OCI-LY7 (cell line): Measurements from ENCODE around the gene TBX21. TPM values are rescaled to one million over a fixed set of nuclear protein-coding genes. Genes with fewer than 3 reads are reported as not detected.

Experiments used
- BruUV-seq: library from RNA; stranded (reverse); fragments of 400-500 nt; replicated peaks from 2 replicates; lab custom pipeline; 2021; lab: Mats Ljungman, UMichigan
- CTCF ChIA-PET: fragments of 300-600 bp; sonication (Branson Sonifier 250); formaldehyde crosslinking; loops from one replicate; lab custom pipeline; 2022; ENCODE audit warnings: antibody characterized with exemption; ENCODE audit not compliant: unreplicated experiment; lab: Charles Lee
- POLR2A ChIA-PET: fragments of 300-600 bp; sonication (Branson Sonifier 250); formaldehyde crosslinking; loops from one replicate; lab custom pipeline; 2022; ENCODE audit warnings: antibody characterized with exemption; lab: Charles Lee
- DNase-seq: peaks from one replicate; pipeline ENCODE4 v3.0.0-alpha.2; 2015; ENCODE audit warnings: low spot score
- H2AFZ ChIP-seq: fragments of 200-600 bp; sonication (generic), shearing (Covaris generic); 2 replicates; pipeline ENCODE4 v1.6.1; 2014; ENCODE audit warnings: mild to moderate bottlenecking, antibody characterized with exemption, low read length, moderate library complexity
- H3K27ac ChIP-seq: fragments of 200-600 bp; sonication (generic); 2 replicates; pipeline ENCODE4 v1.5.1; 2014; ENCODE audit warnings: mixed run types, low read depth, mild to moderate bottlenecking, moderate library complexity, low read length, inconsistent platforms; ENCODE audit not compliant: poor library complexity, severe bottlenecking
- H3K36me3 ChIP-seq: fragments of 200-600 bp; sonication (generic); 2 replicates; pipeline ENCODE4 v1.6.1; 2014; ENCODE audit warnings: mild to moderate bottlenecking, antibody characterized with exemption, low read length, moderate library complexity, mixed read lengths; ENCODE audit not compliant: insufficient read depth
- H3K4me1 ChIP-seq: fragments of 200-600 bp; sonication (generic); 2 replicates; pipeline ENCODE4 v1.5.1; 2014; ENCODE audit warnings: mild to moderate bottlenecking, low read length; ENCODE audit not compliant: insufficient read depth, poor library complexity, severe bottlenecking
- H3K4me2 ChIP-seq: fragments of 200-600 bp; sonication (generic); 2 replicates; pipeline ENCODE4 v1.6.1; 2014; ENCODE audit warnings: mild to moderate bottlenecking, low read length
- H3K4me3 ChIP-seq: fragments of 200-600 bp; sonication (generic); 2 replicates; pipeline ENCODE4 v1.5.1; 2014; ENCODE audit warnings: mild to moderate bottlenecking, low read depth, low read length; ENCODE audit not compliant: poor library complexity, severe bottlenecking
- H3K79me2 ChIP-seq: fragments of 200-600 bp; sonication (generic); 2 replicates; pipeline ENCODE4 v1.6.1; 2016; ENCODE audit warnings: low read depth, mild to moderate bottlenecking, low read length, moderate library complexity, mixed read lengths; ENCODE audit not compliant: insufficient read depth
- H3K9me2 ChIP-seq: fragments of 200-600 bp; sonication (generic); 2 replicates; pipeline ENCODE4 v1.6.1; 2016; ENCODE audit warnings: mild to moderate bottlenecking, low read length, mixed read lengths; ENCODE audit not compliant: insufficient read depth
- H3K9me3 ChIP-seq: fragments of 200-600 bp; sonication (generic); 2 replicates; pipeline ENCODE4 v1.6.1; 2014; ENCODE audit warnings: mild to moderate bottlenecking, mixed run types, low read length, mixed read lengths
- H4K20me1 ChIP-seq: fragments of 200-600 bp; sonication (generic); 2 replicates; pipeline ENCODE4 v1.6.1; 2014; ENCODE audit warnings: mild to moderate bottlenecking, antibody characterized with exemption, low read length, moderate library complexity, mixed read lengths; ENCODE audit not compliant: insufficient read depth
- EZH2phosphoT487 ChIP-seq: fragments of 200-600 bp; sonication (generic); IDR thresholded peaks from 2 replicates; pipeline ENCODE4 v1.6.1; 2018; ENCODE audit warnings: low read depth, borderline replicate concordance, mild to moderate bottlenecking, mixed run types, antibody characterized with exemption, low read length, moderate library complexity, mixed read lengths
- intact Hi-C: fragments of 100-400 bp; cut with micrococcal nuclease; formaldehyde crosslinking; loops from one replicate; pipeline ENCODE4 v1.10.0; 2022; ENCODE audit not compliant: unreplicated experiment
- total RNA-seq, 2 experiments: library from RNA; depleted of rRNA in 1 of 2; stranded (reverse); fragments of >200 nt in 1 of 2; shearing (Covaris generic) in 1 of 2; gene quantifications; 2 replicates each; pipeline ENCODE4 v1.2.3, GENCODE V29; 2014 to 2022
- TF ChIP-seq, protein P1 (sequence below): fragments of 200-600 bp; sonication (generic); conservative IDR thresholded peaks from 2 replicates; pipeline ENCODE4 v1.5.1; 2014; ENCODE audit warnings: mild to moderate bottlenecking, antibody characterized with exemption, low read length, moderate library complexity, mixed read lengths

Gene TBX21
- total RNA-seq, 2 experiments from 2014 or later: not detected

DNA sequence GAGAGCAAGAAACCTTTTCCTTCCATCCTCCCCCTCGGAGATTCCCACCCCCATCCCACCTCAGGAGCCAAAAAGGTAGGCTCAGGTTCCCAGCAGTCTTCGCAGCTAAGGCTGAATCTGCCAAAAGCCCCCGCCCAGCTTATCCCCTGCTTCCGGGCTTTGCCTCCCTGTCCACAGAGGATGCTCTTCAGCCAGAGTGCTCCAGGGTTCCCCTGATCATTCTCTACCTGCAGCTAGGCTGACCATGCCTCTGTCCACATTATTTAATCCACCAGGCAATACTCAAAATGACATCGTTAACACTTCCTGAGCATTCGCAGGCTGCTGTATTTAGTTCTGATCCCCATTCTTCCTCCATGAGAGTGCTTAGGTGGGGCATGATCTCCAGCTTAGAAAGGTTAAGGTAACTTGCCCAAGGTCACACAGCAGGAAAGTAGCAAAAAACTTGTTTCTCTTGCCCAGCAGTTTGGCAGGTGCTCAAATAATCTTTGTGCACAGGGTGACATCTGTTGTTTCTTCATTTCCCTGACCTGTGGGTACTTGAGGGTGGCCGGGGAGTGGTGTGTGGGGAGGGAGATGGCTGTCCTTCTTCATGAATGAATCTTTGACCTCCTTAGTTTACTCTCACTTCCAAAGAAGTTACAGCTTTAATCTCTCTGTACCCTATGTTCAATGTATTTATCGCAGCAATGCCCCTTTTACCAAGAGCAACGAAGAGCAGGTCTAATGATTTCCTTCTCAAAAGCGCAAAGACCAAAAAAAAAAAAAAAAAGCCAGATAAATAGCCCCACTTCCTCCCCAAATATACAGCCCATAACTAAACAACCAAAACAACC is 39.9 kb upstream of the TBX21 start:
- H3K4me1 ChIP-seq: peaks cover 31% of the 10 kb centered on the region
- ChIA-PET CTCF (interaction anchor here (0.6 to 1.0 kb wide), 2 partner anchors 29 to 402 kb away, joined by 3 read pairs; no protein-coding TSS in a partner anchor), POLR2A (interaction anchor here (0.5 to 3.0 kb wide), 10 partner anchors 9 to 191 kb away, joined by 3 to 15 read pairs (median 4); partner anchors contain the start of genes KPNB1 and OSBPL7)
- H3K4me3 ChIP-seq: peak overlapping the region; percentile 72
- intact Hi-C loops: no loop called here
- peaks cover 5% of the 10 kb centered on the region; the same call in 1 of the 2 replicates for H3K79me2 ChIP-seq
- no peaks in the 10 kb centered on the region for H3K9me3 ChIP-seq
- DNase-seq: peak; percentile 45
- H3K4me2 ChIP-seq: peak overlapping the region; percentile 79
- peak overlapping the region; percentile 9; the same call in 1 of the 2 replicates for H2AFZ ChIP-seq
- BruUV-seq: TSS peak; percentile 97
- TF ChIP-seq EZH2phosphoT487: no peak
- TF ChIP-seq, protein P1, sequence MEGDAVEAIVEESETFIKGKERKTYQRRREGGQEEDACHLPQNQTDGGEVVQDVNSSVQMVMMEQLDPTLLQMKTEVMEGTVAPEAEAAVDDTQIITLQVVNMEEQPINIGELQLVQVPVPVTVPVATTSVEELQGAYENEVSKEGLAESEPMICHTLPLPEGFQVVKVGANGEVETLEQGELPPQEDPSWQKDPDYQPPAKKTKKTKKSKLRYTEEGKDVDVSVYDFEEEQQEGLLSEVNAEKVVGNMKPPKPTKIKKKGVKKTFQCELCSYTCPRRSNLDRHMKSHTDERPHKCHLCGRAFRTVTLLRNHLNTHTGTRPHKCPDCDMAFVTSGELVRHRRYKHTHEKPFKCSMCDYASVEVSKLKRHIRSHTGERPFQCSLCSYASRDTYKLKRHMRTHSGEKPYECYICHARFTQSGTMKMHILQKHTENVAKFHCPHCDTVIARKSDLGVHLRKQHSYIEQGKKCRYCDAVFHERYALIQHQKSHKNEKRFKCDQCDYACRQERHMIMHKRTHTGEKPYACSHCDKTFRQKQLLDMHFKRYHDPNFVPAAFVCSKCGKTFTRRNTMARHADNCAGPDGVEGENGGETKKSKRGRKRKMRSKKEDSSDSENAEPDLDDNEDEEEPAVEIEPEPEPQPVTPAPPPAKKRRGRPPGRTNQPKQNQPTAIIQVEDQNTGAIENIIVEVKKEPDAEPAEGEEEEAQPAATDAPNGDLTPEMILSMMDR: no peak; the same call in 1 of the 2 replicates
- peak overlapping the region; percentile 73 for H3K27ac ChIP-seq
- no peaks in the 10 kb centered on the region for H4K20me1 ChIP-seq
- H3K36me3 ChIP-seq: no peaks in the 10 kb centered on the region
- H3K9me2 ChIP-seq: no peaks in the 10 kb centered on the region

DNA sequence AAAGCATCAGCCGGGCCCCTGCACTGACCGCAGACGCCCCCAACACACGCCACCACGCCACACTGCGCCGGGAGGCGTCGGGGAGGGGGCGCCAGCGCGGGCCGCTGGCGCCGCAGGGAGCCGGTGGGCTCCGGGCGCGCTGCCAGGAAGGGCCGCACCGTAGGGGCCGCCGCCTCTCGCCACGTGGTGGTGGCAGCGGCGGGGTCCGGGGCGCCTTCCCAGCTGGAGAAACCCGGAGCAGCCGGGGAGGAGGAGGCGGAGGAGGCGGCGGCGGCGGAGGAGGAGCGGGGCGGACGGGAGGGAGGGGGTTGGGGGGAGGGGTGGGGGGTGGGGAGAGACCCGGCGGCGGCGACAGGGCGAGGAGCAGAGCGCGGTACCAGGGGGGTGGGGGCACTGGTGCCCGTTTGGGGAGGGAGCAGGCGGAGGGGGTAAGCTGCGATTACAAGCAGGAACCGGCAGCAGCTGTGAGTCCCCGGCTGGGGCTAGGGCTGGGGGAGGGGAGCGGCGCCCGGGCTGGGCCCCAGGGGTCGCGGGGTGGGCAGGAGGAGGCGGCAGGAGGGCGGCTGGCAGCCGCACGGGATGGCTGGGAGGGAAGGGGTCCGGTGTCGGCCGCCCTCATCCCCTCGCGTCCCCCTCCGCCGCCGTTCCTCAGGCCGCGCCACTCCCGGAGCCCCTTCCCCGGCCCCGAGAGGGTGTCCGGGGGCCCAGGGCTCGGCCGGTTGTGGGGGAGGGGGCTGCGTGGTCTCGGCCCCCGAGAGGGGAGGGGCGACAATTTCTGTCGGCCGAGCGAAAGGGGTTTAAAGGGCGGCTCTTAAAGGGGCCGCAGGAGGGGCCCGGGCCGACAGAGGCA is 39.1 kb upstream of the TBX21 start, which contains the start of gene TBKBP1:
Gene TBKBP1 (plus strand): TSS at position 431 of the 850 bp plus-strand sequence. CDS start 1,952 bp downstream, outside the sequence.
- Histone ChIP-seq H3K4me1 (peaks cover 31% of the 10 kb centered on the region), H3K27ac (peak within 1 kb of the TSS; percentile 73), H3K36me3 (0 out of 2 replicates have a peak, but pooled peaks cover 1% of the 10 kb centered on the region), H2AFZ (peak within 1 kb of the TSS; percentile 53), H3K79me2 (peaks cover 5% of the 10 kb centered on the region; the same call in 1 of the 2 replicates), H3K9me3 (no peaks in the 10 kb centered on the region), H3K4me2 (peak within 1 kb of the TSS; percentile 79), H4K20me1 (no peaks in the 10 kb centered on the region), H3K9me2 (no peaks in the 10 kb centered on the region), H3K4me3 (peak within 1 kb of the TSS; percentile 72)
- TF ChIP-seq EZH2phosphoT487: no peak
- TF ChIP-seq, protein P1: peak; percentile 19; the same call in 1 of the 2 replicates
- POLR2A ChIA-PET: interaction anchor here (0.6 to 3.0 kb wide), 3 partner anchors 16 to 191 kb away, joined by 3 to 15 read pairs (median 5); partner anchors contain the start of gene KPNB1
- intact Hi-C loops: no loop called here
- BruUV-seq: no TSS peak
- peak; percentile 87 for DNase-seq
- CTCF ChIA-PET: interaction anchor here (0.5 kb wide), 1 partner anchor 25 kb away, joined by 3 read pairs; no protein-coding TSS in a partner anchor
